ENCODE results near the gene GET3. TPM values are rescaled to one million over a fixed set of nuclear protein-coding genes. Genes with fewer than 3 reads are reported as not detected.

Gene GET3
- total and polyA plus RNA-seq, 2 of the 13 experiments (the other 11 are each of a cell fraction or from before 2014, with no cell fraction given) = 57.7 to 59.4 TPM

DNA sequence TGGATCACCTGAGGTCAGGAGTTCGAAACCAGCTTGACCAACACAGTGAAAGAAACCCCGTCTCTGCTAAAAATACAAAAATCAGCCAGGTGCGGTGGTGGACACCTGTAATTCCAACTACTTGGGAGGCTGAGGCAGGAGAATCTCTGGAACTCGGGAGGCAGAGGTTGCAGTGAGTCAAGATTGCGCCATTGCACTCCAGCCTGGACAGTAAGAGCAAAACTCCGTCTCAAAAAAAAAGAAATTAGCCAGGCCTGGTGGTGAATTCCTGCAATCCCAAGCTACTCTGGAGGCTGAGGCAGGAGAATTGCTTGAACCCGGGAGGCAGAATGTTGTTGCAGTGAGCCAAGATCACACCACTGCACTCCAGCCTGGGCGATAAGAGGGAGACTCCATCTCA is 28.7 kb upstream of the GET3 start:
- ChIA-PET POLR2A (no interaction called here), CTCF (ENCODE audit: low intra/inter-chr PET ratio, low total read pairs) (no interaction called here)
- FAIRE-seq = no peak
- H3K36me3 ChIP-seq (replicated peaks in 1 of 2; ENCODE audit: control insufficient read depth in 1 of 2, insufficient read depth in 2 of 2, low read length in 2 of 2) = peaks cover 31 to 69% of the 10 kb centered on the region in 2 experiments
- BruUV-seq (replicated peaks) = no TSS peak
- no peak overlapping the region for H3K9ac ChIP-seq (ENCODE audit: insufficient read depth, low read depth, low read length)
- no peaks in the 10 kb centered on the region for H3K9me3 ChIP-seq (ENCODE audit: low read length)
- in situ Hi-C loops (cut with HindIII; ENCODE audit: extremely low pct_ligation_motif_present, low pct_unique_long_range_greater_than_20kb) = no loop called here
- no peak for ATAC-seq
- no peaks in the 10 kb centered on the region for H3K27me3 ChIP-seq (ENCODE audit: control insufficient read depth in 1 of 2, insufficient read depth in 2 of 2, low read length in 2 of 2)
- DNase-seq (ENCODE audit: low spot score) = no peak
- TF ChIP-seq YEATS4 (CRISPR knock-in tag; IDR thresholded peaks at IDR 0.05; ENCODE audit: borderline replicate concordance) (no peak), ZNF850 (CRISPR knock-in tag; conservative IDR thresholded peaks at IDR 0.05) (no peak), CBX2 (IDR thresholded peaks at IDR 0.05; ENCODE audit: low read depth, low read length) (no peak), CBX2 (CRISPR knock-in tag; IDR thresholded peaks at IDR 0.05; ENCODE audit: low read depth) (no peak), HNRNPL (IDR thresholded peaks at IDR 0.05; ENCODE audit: low read depth, low read length) (no peak), ZNF260 (CRISPR knock-in tag; IDR thresholded peaks at IDR 0.05; ENCODE audit: borderline replicate concordance, low read depth) (no peak)
- no peaks in the 10 kb centered on the region for H3K79me2 ChIP-seq (ENCODE audit: insufficient read depth, low read length)
- H3K4me1 ChIP-seq (ENCODE audit: insufficient read depth, low read length) = no peaks in the 10 kb centered on the region
- H3K4me3 ChIP-seq (replicated peaks in 1 of 3; ENCODE audit: insufficient read depth in 1 of 3, low read depth in 2 of 3, low read length in 3 of 3) = no peak overlapping the region
- H3K4me2 ChIP-seq (ENCODE audit: low read depth, low read length) = no peak overlapping the region
- intact Hi-C loops (cut with micrococcal nuclease; ENCODE audit: unreplicated experiment) = no loop called here
- WGBS (ENCODE audit: low lambda C conversion rate) = 97% methylated on average over 8 of the region's 8 CpGs
- H2AFZ ChIP-seq (ENCODE audit: low read length) = no peak overlapping the region
- H3K27ac ChIP-seq (ENCODE audit: extremely low read length, insufficient read depth, low read length) = no peak overlapping the region
- no peaks in the 10 kb centered on the region for H4K20me1 ChIP-seq (ENCODE audit: insufficient read depth, low read length)

DNA sequence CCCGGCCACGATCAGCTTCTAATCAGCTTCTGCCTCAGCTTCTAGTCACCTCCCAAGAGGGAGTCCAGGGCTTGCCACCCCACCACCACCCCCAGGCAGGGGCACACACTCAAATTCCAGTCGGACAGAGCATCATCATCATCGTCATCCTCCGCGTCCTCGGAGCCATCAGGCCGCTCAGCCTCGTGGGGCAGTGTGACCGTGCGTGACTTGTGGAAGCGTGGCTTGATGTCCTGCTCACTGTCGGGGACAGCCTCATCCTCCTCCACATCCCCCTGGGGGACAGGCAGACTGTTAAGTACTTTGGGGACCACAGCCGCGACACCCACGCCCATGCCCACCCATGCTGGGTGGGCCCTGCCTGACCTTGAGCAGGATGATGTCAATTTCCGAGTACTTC is 26.1 kb upstream of the GET3 start:
- Histone ChIP-seq H2AFZ (ENCODE audit: low read length) (no peak overlapping the region), H3K27me3 (ENCODE audit: control insufficient read depth in 1 of 2, insufficient read depth in 2 of 2, low read length in 2 of 2) (no peaks in the 10 kb centered on the region), H3K4me1 (ENCODE audit: insufficient read depth, low read length) (no peaks in the 10 kb centered on the region), H3K4me2 (ENCODE audit: low read depth, low read length) (no peak overlapping the region), H3K4me3 (replicated peaks in 1 of 3; ENCODE audit: insufficient read depth in 1 of 3, low read depth in 2 of 3, low read length in 3 of 3) (no peak overlapping the region), H4K20me1 (ENCODE audit: insufficient read depth, low read length) (no peaks in the 10 kb centered on the region), H3K27ac (ENCODE audit: extremely low read length, insufficient read depth, low read length) (no peak overlapping the region), H3K36me3 (replicated peaks in 1 of 2; ENCODE audit: control insufficient read depth in 1 of 2, insufficient read depth in 2 of 2, low read length in 2 of 2) (peaks cover 39 to 69% of the 10 kb centered on the region in 2 experiments), H3K79me2 (ENCODE audit: insufficient read depth, low read length) (no peaks in the 10 kb centered on the region), H3K9ac (ENCODE audit: insufficient read depth, low read depth, low read length) (no peak overlapping the region), H3K9me3 (ENCODE audit: low read length) (no peaks in the 10 kb centered on the region)
- ChIA-PET POLR2A (no interaction called here), CTCF (ENCODE audit: low intra/inter-chr PET ratio, low total read pairs) (no interaction called here)
- intact Hi-C loops (cut with micrococcal nuclease; ENCODE audit: unreplicated experiment) (no loop called here), in situ Hi-C loops (cut with HindIII; ENCODE audit: extremely low pct_ligation_motif_present, low pct_unique_long_range_greater_than_20kb) (loop anchor here (5.0 kb wide), 1 partner anchor 46 kb away; no protein-coding TSS in a partner anchor)
- WGBS (ENCODE audit: low lambda C conversion rate) = 97% methylated on average over 17 of the region's 17 CpGs
- no peak for ATAC-seq
- BruUV-seq (replicated peaks) = no TSS peak
- TF ChIP-seq ZNF674 (CRISPR knock-in tag; IDR thresholded peaks at IDR 0.05; ENCODE audit: low read depth) = no peak
- peak; percentile 28; the same call in 1 of the 2 replicates for TF ChIP-seq RBFOX2 (IDR thresholded peaks at IDR 0.05; ENCODE audit: low read depth, low read length)
- TF ChIP-seq AGO2 (optimal IDR thresholded peaks at IDR 0.05; ENCODE audit: low read depth, low read length) = peak; percentile 35
- FAIRE-seq = no peak
- no peak for DNase-seq (ENCODE audit: low spot score)

All from HepG2 (cell line).